Parathyroid adenoma (tissue), 2 donors: ENCODE results near the gene TTF2.

Experiments
- H2AFZ ChIP-seq: fragments of 300-600 bp; sonication (generic); one replicate; pipeline ENCODE4 v1.7.0; 2017; ENCODE audit warnings: antibody characterized with exemption, mild to moderate bottlenecking
- H3K27ac ChIP-seq: fragments of 300-600 bp; sonication (generic); one replicate; pipeline ENCODE4 v1.7.0; 2017
- H3K27me3 ChIP-seq: fragments of 300-600 bp; sonication (generic); one replicate; pipeline ENCODE4 v1.7.0; 2017; ENCODE audit warnings: low read length; ENCODE audit not compliant: control insufficient read depth, insufficient read depth
- H3K36me3 ChIP-seq: fragments of 300-600 bp; sonication (generic); one replicate; pipeline ENCODE4 v1.7.0; 2017; ENCODE audit warnings: low read length; ENCODE audit not compliant: control insufficient read depth, insufficient read depth
- H3K4me1 ChIP-seq: fragments of 300-600 bp; sonication (generic); one replicate; pipeline ENCODE4 v1.7.0; 2017; ENCODE audit warnings: control low read depth
- H3K4me2 ChIP-seq: fragments of 300-600 bp; sonication (generic); one replicate; pipeline ENCODE4 v1.7.0; 2017; ENCODE audit warnings: low read length
- H3K4me3 ChIP-seq: fragments of 300-600 bp; sonication (generic); one replicate; pipeline ENCODE4 v1.7.0; 2017; ENCODE audit warnings: low read depth, low read length
- H3K79me2 ChIP-seq: fragments of 300-600 bp; sonication (generic); one replicate; pipeline ENCODE4 v1.7.0; 2017; ENCODE audit warnings: control low read depth
- H3K9ac ChIP-seq: fragments of 300-600 bp; sonication (generic); one replicate; pipeline ENCODE4 v1.7.0; 2017; ENCODE audit warnings: mild to moderate bottlenecking
- H3K9me3 ChIP-seq: fragments of 300-600 bp; sonication (generic); one replicate; pipeline ENCODE4 v1.7.0; 2017; ENCODE audit warnings: low read length; ENCODE audit not compliant: control insufficient read depth
- TF ChIP-seq, protein P1 (sequence below): fragments of 300-600 bp; sonication (generic); IDR thresholded peaks from one replicate; pipeline ENCODE4 v1.7.0; 2017; ENCODE audit warnings: antibody characterized with exemption, mild to moderate bottlenecking
- donor health status: primary hyperparathyroidism.

TTF2 gene

GRCh38 chr1:117059678-117060440 is at the start of gene TTF2:
TSS of gene TTF2 (plus strand) at chr1:117060326. CDS start at chr1:117060347, 21 bp downstream.
- Histone ChIP-seq H3K27me3 (no peaks in the 10 kb centered on the region), H3K27ac (peak within 1 kb of the TSS; percentile 59), H3K36me3 (no peaks in the 10 kb centered on the region), H3K9me3 (no peaks in the 10 kb centered on the region), H3K4me2 (peak within 1 kb of the TSS; percentile 97), H2AFZ (peak within 1 kb of the TSS; percentile 96), H3K9ac (no peak within 1 kb of the TSS), H3K4me1 (no peaks in the 10 kb centered on the region), H3K79me2 (no peaks in the 10 kb centered on the region), H3K4me3 (peak within 1 kb of the TSS; percentile 93)
- TF ChIP-seq, protein P1, sequence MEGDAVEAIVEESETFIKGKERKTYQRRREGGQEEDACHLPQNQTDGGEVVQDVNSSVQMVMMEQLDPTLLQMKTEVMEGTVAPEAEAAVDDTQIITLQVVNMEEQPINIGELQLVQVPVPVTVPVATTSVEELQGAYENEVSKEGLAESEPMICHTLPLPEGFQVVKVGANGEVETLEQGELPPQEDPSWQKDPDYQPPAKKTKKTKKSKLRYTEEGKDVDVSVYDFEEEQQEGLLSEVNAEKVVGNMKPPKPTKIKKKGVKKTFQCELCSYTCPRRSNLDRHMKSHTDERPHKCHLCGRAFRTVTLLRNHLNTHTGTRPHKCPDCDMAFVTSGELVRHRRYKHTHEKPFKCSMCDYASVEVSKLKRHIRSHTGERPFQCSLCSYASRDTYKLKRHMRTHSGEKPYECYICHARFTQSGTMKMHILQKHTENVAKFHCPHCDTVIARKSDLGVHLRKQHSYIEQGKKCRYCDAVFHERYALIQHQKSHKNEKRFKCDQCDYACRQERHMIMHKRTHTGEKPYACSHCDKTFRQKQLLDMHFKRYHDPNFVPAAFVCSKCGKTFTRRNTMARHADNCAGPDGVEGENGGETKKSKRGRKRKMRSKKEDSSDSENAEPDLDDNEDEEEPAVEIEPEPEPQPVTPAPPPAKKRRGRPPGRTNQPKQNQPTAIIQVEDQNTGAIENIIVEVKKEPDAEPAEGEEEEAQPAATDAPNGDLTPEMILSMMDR = peak; percentile 8

DNA sequence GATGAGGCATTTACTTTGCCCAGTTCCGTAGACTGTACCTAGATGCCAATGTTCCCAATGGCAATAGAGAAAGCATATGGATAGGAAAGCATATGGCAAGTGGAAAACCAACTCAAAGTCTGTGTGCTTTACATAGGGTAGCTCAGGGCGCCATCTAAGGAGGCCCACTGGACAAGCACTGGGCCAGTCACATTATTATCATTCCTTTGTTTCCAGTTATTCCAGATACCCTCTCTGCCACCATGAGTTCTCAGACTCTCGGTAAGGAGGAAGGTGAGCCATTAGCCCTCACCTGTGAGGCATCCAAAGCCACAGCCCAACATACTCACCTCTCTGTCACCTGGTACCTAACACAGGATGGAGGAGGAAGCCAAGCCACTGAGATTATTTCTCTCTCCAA is 48.8 kb upstream of the TTF2 start:
- Histone ChIP-seq H3K9me3 (no peaks in the 10 kb centered on the region), H3K4me1 (no peaks in the 10 kb centered on the region), H2AFZ (no peak overlapping the region), H3K9ac (no peak overlapping the region), H3K36me3 (no peaks in the 10 kb centered on the region), H3K4me3 (no peak overlapping the region), H3K27me3 (no peaks in the 10 kb centered on the region), H3K79me2 (no peaks in the 10 kb centered on the region), H3K4me2 (no peak overlapping the region), H3K27ac (no peak overlapping the region)
- TF ChIP-seq, protein P1 = no peak

- no peaks in the 10 kb centered on the region for H3K27me3 ChIP-seq
- TF ChIP-seq, protein P1 = no peak
- H3K79me2 ChIP-seq = no peaks in the 10 kb centered on the region
- no peak overlapping the region for H3K27ac ChIP-seq
- no peak overlapping the region for H2AFZ ChIP-seq
- H3K4me1 ChIP-seq = no peaks in the 10 kb centered on the region
- H3K4me3 ChIP-seq = no peak overlapping the region
- no peaks in the 10 kb centered on the region for H3K36me3 ChIP-seq
- no peaks in the 10 kb centered on the region for H3K9me3 ChIP-seq
- no peak overlapping the region for H3K9ac ChIP-seq
- H3K4me2 ChIP-seq = no peak overlapping the region
These were observed 46.7 kb upstream of the TTF2 start for GRCh38 chr1:117013309-117013858.

DNA sequence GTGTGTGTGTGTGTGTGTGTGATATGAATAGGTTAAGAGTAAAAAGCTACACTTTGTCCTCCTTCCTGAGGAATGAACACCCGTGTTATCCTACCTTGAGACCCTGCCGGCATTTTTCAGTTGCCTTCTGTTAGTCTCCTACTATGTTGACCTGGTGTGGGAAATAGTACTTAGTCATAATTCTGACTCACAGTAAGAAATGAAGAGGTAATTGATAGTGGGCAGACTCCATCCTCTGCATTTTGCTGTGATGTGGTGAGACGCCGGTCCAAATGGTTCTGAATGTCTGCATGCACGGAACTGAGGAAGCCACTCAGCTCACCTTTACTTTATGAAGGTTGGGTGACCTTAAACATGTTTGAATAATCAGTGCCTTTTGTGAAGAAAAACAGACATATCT is 45.9 kb upstream of the TTF2 start:
- TF ChIP-seq, protein P1 = no peak
- H3K4me2 ChIP-seq = no peak overlapping the region
- no peak overlapping the region for H3K4me3 ChIP-seq
- H3K9ac ChIP-seq = no peak overlapping the region
- no peaks in the 10 kb centered on the region for H3K4me1 ChIP-seq
- no peaks in the 10 kb centered on the region for H3K27me3 ChIP-seq
- H2AFZ ChIP-seq = no peak overlapping the region
- no peaks in the 10 kb centered on the region for H3K9me3 ChIP-seq
- H3K36me3 ChIP-seq = no peaks in the 10 kb centered on the region
- H3K79me2 ChIP-seq = no peaks in the 10 kb centered on the region
- H3K27ac ChIP-seq = no peak overlapping the region
